GM12801 (cell line): ENCODE measurements around the gene RUBCNL.

Source experiments
- TF ChIP-seq, protein P1 (sequence below): IDR thresholded peaks from one replicate; pipeline ENCODE4 v1.5.1; 2011; ENCODE audit warnings: control low read depth; ENCODE audit not compliant: insufficient read length; ENCODE audit errors: extremely low read depth

Gene RUBCNL

DNA sequence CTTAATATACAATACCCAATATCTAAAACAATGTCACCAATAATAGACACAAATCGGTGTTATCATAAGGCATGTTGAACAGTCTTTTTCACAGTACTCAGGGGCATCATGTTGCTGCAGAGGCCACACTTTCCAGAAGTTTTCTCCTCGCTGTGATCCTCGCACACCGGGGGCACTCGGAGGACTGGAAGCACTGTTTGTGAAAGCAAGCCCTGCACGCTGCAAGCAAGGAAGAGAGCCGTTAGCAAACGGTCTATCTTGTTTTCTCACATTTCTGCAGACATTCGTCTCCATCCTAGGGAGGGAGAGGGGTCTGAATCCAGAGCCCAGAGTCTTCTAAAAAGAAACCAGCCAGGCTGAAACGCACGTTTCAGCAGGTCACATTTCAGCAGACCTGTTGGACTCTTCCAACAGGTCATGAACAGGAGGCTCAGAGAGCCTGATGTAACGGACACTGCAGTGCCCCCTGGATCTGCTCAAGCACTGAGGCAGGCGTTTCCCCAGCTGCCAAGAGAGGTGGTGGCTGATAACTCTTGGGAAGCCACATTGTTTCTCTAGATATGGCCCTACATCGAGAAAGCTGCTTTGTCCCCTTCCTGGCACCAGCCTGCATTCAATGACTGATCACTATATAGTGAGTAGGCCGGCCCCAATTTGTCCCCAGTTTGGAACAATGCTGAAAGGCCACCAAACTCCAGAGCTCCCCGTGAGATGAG is 43.6 kb downstream of the RUBCNL start:
- TF ChIP-seq, protein P1, sequence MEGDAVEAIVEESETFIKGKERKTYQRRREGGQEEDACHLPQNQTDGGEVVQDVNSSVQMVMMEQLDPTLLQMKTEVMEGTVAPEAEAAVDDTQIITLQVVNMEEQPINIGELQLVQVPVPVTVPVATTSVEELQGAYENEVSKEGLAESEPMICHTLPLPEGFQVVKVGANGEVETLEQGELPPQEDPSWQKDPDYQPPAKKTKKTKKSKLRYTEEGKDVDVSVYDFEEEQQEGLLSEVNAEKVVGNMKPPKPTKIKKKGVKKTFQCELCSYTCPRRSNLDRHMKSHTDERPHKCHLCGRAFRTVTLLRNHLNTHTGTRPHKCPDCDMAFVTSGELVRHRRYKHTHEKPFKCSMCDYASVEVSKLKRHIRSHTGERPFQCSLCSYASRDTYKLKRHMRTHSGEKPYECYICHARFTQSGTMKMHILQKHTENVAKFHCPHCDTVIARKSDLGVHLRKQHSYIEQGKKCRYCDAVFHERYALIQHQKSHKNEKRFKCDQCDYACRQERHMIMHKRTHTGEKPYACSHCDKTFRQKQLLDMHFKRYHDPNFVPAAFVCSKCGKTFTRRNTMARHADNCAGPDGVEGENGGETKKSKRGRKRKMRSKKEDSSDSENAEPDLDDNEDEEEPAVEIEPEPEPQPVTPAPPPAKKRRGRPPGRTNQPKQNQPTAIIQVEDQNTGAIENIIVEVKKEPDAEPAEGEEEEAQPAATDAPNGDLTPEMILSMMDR: no peak

DNA sequence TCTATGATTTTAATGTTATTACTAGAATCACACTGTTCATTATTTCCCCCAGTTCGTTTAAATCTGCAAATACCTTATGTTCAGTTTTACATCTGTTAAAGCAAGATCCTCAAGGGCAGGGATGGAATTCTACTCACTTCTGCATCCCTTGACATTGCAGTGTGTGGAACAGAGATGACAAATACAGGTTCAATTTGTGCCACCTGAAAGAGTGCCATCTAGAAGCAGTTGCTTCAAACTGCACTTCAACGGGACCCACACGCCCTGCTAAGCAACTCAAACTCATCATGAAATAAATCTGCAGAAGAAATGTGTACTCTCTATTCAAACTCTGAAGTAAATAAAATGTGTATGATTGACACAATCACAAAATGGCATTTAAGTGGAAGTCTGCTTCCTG is 44.5 kb downstream of the RUBCNL start:
- TF ChIP-seq, protein P1: no peak

DNA sequence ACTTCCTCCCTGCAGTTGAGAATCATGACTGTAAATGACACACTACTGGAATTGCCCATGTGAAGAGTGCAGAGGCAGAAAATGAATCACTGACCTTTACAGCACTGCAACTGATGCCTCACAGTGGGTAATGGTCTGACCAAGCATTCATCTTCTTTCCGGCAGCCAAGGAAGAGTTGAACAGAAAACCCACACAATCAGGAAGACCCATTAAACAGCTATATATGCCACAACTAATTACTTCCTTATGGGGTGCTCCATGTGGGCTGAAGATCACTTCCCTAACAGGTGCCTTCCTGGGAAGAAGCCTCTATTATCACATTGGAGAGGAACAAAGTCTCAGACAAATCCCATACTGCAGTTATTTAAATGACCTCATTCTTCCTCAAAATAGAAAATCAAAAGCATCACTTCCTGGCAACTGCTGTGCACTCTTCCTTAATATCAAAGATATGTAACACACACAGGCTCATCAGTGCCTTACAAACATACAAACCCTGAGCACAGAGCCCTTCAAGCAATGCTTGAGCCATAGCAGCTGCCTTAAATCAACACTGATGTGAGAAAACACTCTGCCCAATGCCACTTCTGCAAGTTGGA is 45.8 kb downstream of the RUBCNL start:
- TF ChIP-seq, protein P1: no peak

DNA sequence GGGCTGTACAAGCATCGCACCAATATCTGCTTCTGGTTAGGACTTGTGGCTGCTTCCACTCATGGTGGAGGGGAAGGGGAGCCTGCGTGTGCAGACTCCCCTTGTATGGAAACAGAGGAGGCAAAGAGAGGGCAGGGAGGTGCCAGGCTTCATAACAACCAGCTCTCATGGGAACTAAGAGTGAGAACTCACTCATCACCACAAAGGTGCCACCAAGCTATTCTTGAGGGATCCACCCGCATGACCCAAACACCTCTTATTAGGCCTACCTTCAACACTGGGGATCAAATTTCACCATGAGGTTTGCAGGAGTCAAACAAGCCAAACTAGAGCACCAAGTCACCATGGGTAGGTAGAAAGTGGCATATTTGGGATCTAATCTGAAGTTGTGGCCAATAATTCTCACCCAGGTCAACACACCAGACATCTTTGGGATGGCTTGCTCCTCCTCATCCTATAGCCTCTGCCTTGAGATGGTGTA is 46.4 kb downstream of the RUBCNL start:
- TF ChIP-seq, protein P1: no peak

DNA sequence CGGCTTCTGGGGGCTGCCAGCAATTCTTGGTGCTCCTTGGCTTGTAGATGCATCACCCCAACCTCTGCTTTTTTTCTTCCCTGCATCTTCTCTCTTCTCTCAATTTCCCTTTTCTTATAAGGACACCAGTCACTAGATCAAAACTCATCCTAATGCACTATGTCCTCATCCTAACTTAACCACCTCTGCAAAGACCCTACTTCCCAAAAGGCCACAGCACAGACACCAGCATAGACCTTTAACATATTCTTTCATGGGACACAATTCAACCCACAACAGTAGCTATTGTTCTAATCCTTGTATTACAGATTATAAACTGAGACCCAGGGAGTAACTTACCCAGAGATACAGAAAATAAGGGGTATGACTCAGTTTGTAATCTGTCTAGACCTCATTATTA is 47.0 kb downstream of the RUBCNL start:
- TF ChIP-seq, protein P1: no peak

DNA sequence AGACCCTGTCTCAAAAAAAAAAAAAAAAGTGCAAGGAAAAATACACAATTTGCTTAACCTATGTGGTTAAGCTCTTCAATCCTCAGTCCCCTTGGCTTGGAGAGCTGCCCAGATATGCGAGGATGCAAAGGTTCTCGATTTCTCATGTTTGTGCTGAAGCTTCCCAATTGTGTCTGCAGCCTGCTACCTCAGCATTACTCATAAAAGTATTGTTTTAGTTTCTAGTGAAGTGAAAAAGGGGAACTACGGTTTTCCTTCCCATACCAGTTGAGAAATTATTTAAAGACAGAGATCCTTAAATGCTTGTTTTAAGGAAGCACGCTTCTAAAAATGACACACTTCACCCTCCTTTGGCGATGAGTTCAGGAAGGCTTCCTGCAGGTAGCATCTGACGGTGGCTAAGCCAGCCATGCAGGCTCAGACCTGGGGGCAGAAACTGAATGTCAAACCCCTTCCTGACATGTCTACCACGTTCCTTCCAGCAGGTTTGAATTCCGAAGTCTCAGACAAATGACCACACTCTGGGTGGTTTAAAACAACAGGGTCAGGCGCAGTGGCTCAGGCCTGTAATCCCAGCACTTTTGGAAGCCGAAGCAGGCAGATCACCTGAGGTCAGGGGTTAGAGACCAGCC is 47.9 kb downstream of the RUBCNL start:
- TF ChIP-seq, protein P1: no peak

DNA sequence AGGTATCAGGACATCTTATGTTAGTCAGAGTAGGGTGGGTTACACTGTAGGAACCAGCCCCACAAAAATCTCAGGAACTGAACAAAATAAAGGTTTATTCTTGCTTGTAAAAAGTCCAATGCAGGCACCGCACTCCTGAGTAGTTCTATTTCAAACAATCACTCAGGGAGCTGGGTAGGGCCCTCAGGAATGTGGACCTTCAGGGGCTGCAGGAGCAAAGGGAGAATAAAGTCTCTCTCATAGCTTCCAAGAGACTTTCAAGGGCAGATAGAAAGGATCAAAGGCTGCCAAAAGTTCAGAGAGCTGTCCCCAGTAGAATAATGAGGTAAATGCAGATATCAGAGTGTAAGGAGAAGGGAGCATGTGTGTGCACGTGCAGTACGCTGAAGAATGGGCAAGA is 49.4 kb downstream of the RUBCNL start:
- TF ChIP-seq, protein P1: no peak
